K562 (cell line): Measurements from ENCODE around the gene CLEC1A. TPM values are rescaled to one million over a fixed set of nuclear protein-coding genes. Genes with fewer than 3 reads are reported as not detected.

Experiments
- ATAC-seq: fragments of 200-7000 bp; cut with Tn5 transposase; 3 replicates; pipeline ENCODE4 v1.9.1; 2020; ENCODE audit warnings: moderate library complexity
- BruUV-seq: library from RNA; stranded (reverse); fragments of 400-500 nt; replicated peaks from 2 replicates; lab custom pipeline; 2021; lab: Mats Ljungman, UMichigan
- CTCF ChIA-PET: fragments of 300-600 bp; formaldehyde crosslinking; extraction: SDS; loops from one replicate; lab custom pipeline; 2021; ENCODE audit warnings: low intra/inter-chr PET ratio; lab: Yijun Ruan, JAX
- POLR2A ChIA-PET: fragments of 300-600, 350-650 bp; sonication (Branson Sonifier 250); formaldehyde crosslinking; extraction: SDS; loops from one replicate; lab custom pipeline; 2021; ENCODE audit warnings: antibody characterized with exemption, inconsistent platforms; lab: Yijun Ruan, JAX
- DNase-seq, 4 experiments: peaks; one replicate each; pipeline versions ENCODE4 v3.0.0 to v3.0.0-alpha.2; 2011 to 2018; ENCODE audit warnings: low spot score in 3 of 4, mixed read lengths in 3 of 4; ENCODE audit errors: extremely low read depth in 1 of 4
- FAIRE-seq: peaks from 2 replicates; lab custom pipeline; 2011; peaks lifted over from hg19 to GRCh38; lab: Jason Lieb, UNC
- H2AFZ ChIP-seq: 2 replicates; pipeline ENCODE4 v1.6.0; 2011; ENCODE audit warnings: low read depth, low read length, control low read depth, inconsistent platforms
- H3K27ac ChIP-seq: fragments of 200-600 bp; 3 replicates; pipeline ENCODE4 v1.8.0; 2011; ENCODE audit warnings: low read depth, mild to moderate bottlenecking, control low read depth, inconsistent platforms, low read length, moderate library complexity, mixed read lengths; ENCODE audit errors: extremely low read depth
- H3K27me3 ChIP-seq, 2 experiments: fragments of 300-600 bp in 1 of 2; 2 replicates in 1 of 2; 3 replicates in 1 of 2; pipeline versions ENCODE4 v1.6.0 to v1.8.0; 2011; ENCODE audit warnings: inconsistent platforms in 2 of 2, low read length in 2 of 2, mild to moderate bottlenecking in 1 of 2, mixed read lengths in 1 of 2, moderate library complexity in 1 of 2; ENCODE audit not compliant: control insufficient read depth in 2 of 2, insufficient read depth in 2 of 2
- H3K36me3 ChIP-seq: fragments of 300-600 bp; 3 replicates; pipeline ENCODE4 v1.8.0; 2011; ENCODE audit warnings: mild to moderate bottlenecking, low read length, inconsistent platforms; ENCODE audit not compliant: control insufficient read depth, insufficient read depth
- H3K4me1 ChIP-seq, 2 experiments: fragments of 200-600 bp in 1 of 2; replicated peaks in 1 of 2; 2 replicates in 1 of 2; 3 replicates in 1 of 2; pipeline versions ENCODE4 v1.5.1 to v1.8.0; 2011; ENCODE audit warnings: inconsistent platforms in 2 of 2, low read length in 2 of 2, mild to moderate bottlenecking in 1 of 2, mixed read lengths in 1 of 2, moderate library complexity in 1 of 2; ENCODE audit not compliant: control insufficient read depth in 2 of 2, insufficient read depth in 2 of 2
- H3K4me2 ChIP-seq: 2 replicates; pipeline ENCODE4 v1.6.1; 2011; ENCODE audit warnings: low read length, control low read depth, inconsistent platforms, mixed read lengths; ENCODE audit not compliant: insufficient read depth
- H3K4me3 ChIP-seq: fragments of 200-600 bp; sonication (generic), shearing (Covaris generic); 2 replicates; pipeline ENCODE4 v1.5.1; 2016; ENCODE audit warnings: control low read depth, inconsistent platforms
- H3K79me2 ChIP-seq: fragments of 200-600 bp; 3 replicates; pipeline ENCODE4 v1.8.0; 2011; ENCODE audit warnings: low read length, inconsistent platforms; ENCODE audit not compliant: control insufficient read depth, insufficient read depth
- H3K9ac ChIP-seq, 2 experiments: 2 replicates each; pipeline versions ENCODE4 v1.6.0 to v1.6.1; 2011; ENCODE audit warnings: low read depth in 2 of 2, low read length in 2 of 2, control low read depth in 1 of 2, inconsistent platforms in 1 of 2, mild to moderate bottlenecking in 1 of 2, mixed read lengths in 1 of 2; ENCODE audit not compliant: insufficient read depth in 1 of 2
- H3K9me1 ChIP-seq: one replicate; pipeline ENCODE4 v1.6.0; 2011; ENCODE audit warnings: inconsistent platforms, mild to moderate bottlenecking, low read length, moderate library complexity; ENCODE audit not compliant: control insufficient read depth, insufficient read depth
- H3K9me3 ChIP-seq: replicated peaks from 2 replicates; pipeline ENCODE4 v1.5.1; 2011; ENCODE audit warnings: low read depth, low read length, inconsistent platforms; ENCODE audit not compliant: control insufficient read depth, insufficient read depth
- H4K20me1 ChIP-seq: replicated peaks from 2 replicates; pipeline ENCODE4 v1.6.1; 2011; ENCODE audit warnings: low read length, inconsistent platforms, mixed read lengths; ENCODE audit not compliant: control insufficient read depth, insufficient read depth
- FIP1L1 ChIP-seq: fragments of 200-400 bp; formaldehyde crosslinking; IDR thresholded peaks from 2 replicates; pipeline ENCODE4 v1.6.1; 2018; ENCODE audit warnings: mild to moderate bottlenecking, low read depth, low read length; ENCODE audit not compliant: poor library complexity, severe bottlenecking
- FOXP1 ChIP-seq: sonication (generic); formaldehyde crosslinking; IDR thresholded peaks from 2 replicates; pipeline ENCODE4 v1.8.0; 2022; ENCODE audit warnings: mild to moderate bottlenecking, missing genetic modification reagents
- GABPB1 ChIP-seq: sonication (generic); formaldehyde crosslinking; IDR thresholded peaks from 2 replicates; pipeline ENCODE4 v1.8.0; 2022; ENCODE audit warnings: mild to moderate bottlenecking, missing genetic modification reagents
- HNRNPH1 ChIP-seq: fragments of 200-400 bp; formaldehyde crosslinking; optimal IDR thresholded peaks from 2 replicates; pipeline ENCODE3; 2017; ENCODE audit warnings: low read depth, mild to moderate bottlenecking, low read length, moderate library complexity
- NCOR1 ChIP-seq: fragments of 450-650 bp; IDR thresholded peaks from 2 replicates; pipeline ENCODE4 v1.6.1; 2016; ENCODE audit warnings: mild to moderate bottlenecking, moderate library complexity
- SIRT6 ChIP-seq: IDR thresholded peaks from one replicate; pipeline ENCODE4 v1.6.1; 2012; ENCODE audit warnings: low read depth, mild to moderate bottlenecking, control low read depth, inconsistent platforms, low read length, moderate library complexity
- SP1 ChIP-seq: sonication (generic); formaldehyde crosslinking; IDR thresholded peaks from 2 replicates; pipeline ENCODE4 v1.8.1; 2022; ENCODE audit warnings: mild to moderate bottlenecking, missing genetic modification reagents
- TFAM ChIP-seq: fragments of 250-450 bp; sonication (Bioruptor Pico); conservative IDR thresholded peaks from 2 replicates; pipeline ENCODE4 v1.5.0; 2021; ENCODE audit warnings: mild to moderate bottlenecking, moderate library complexity
- ZNF407 ChIP-seq: fragments of 450-650 bp; IDR thresholded peaks from 2 replicates; pipeline ENCODE4 v1.6.1; 2016; ENCODE audit warnings: low read depth
- WGBS: fragments of 100-300 bp; shearing (Covaris generic); methylation state at CpG from one replicate; pipeline ENCODE4 v1.1.6; 2016; ENCODE audit warnings: low coverage, mixed read lengths; ENCODE audit not compliant: insufficient coverage; ENCODE audit errors: missing lambda C conversion rate; 5-methylcytosine and 5-hydroxymethylcytosine counted together
- in situ Hi-C: fragments of 300-500 bp; cut with MboI; formaldehyde crosslinking; loops from 4 replicates; pipeline ENCODE4 v1.15.0; 2018; ENCODE audit warnings: inconsistent platforms, mixed read lengths
- intact Hi-C: fragments of 100-400 bp; cut with micrococcal nuclease; formaldehyde crosslinking; loops from 2 replicates; pipeline ENCODE4 v1.14.2; 2022
- polyA plus RNA-seq, 8 experiments: library from polyadenylated mRNA; depleted of rRNA in 4 of 8; stranded (reverse) in 5 of 8; unstranded in 3 of 8; fragments of >200 nt; fragmentation: Nextera tagmentation in 2 of 8; fragmentation: Illumina TruSeq in 1 of 8; extraction: Ambion mirVana in 2 of 8; extraction: Trizol in 1 of 8; gene quantifications; 2 replicates each; pipeline versions ENCODE4 v1.2.1 to v1.2.3, GENCODE V29; 2011 to 2014; ENCODE audit warnings: inconsistent platforms in 1 of 8, missing spikeins in 1 of 8
- total RNA-seq, 7 experiments: library from RNA; depleted of rRNA in 6 of 7; stranded (reverse); fragments of >200 nt in 6 of 7; fragmentation: Illumina TruSeq in 2 of 7; extraction: Trizol in 2 of 7; gene quantifications; 2 replicates each; pipeline versions ENCODE4 v1.2.1 to v1.2.3, GENCODE V29; 2011 to 2021; ENCODE audit warnings: low replicate concordance in 1 of 7

CLEC1A gene
- total and polyA plus RNA-seq, 9 of the 15 experiments (the other 6 are each of a cell fraction or from before 2014, with no cell fraction given) = 0.04 TPM; not detected in 8

- FAIRE-seq (no peak), DNase-seq (no peak), ATAC-seq (no peak)
- Histone ChIP-seq H3K4me3 (no peak overlapping the region), H4K20me1 (no peaks in the 10 kb centered on the region), H3K9me3 (no peaks in the 10 kb centered on the region), H3K9me1 (no peaks in the 10 kb centered on the region), H3K4me2 (no peak overlapping the region), H3K9ac (no peak overlapping the region), H3K27ac (no peak overlapping the region), H2AFZ (no peak overlapping the region), H3K36me3 (no peaks in the 10 kb centered on the region), H3K79me2 (no peaks in the 10 kb centered on the region), H3K27me3 (peaks cover 0 to 6% of the 10 kb centered on the region in 2 experiments; a peak in 1 of 5 replicates), H3K4me1 (no peaks in the 10 kb centered on the region)
- in situ Hi-C loops (no loop called here), intact Hi-C loops (no loop called here)
- ChIA-PET POLR2A (no interaction called here), CTCF (no interaction called here)
- WGBS = 3% methylated on average over 3 of the region's 3 CpGs
- BruUV-seq = no TSS peak
- TF ChIP-seq HNRNPH1 (no peak), FIP1L1 (no peak), SP1 (CRISPR knock-in tag) (no peak), FOXP1 (CRISPR knock-in tag) (no peak), TFAM (CRISPR knock-in tag) (no peak), NCOR1 (no peak), GABPB1 (CRISPR knock-in tag) (no peak), ZNF407 (no peak), SIRT6 (no peak)
Measured at GRCh38 chr12:10097521-10097920, 1.3 kb downstream of the CLEC1A start.
